Erythroblast (primary cell): ENCODE measurements around the gene ZNF814.

Source experiments
- GATA1 ChIP-seq: IDR thresholded peaks from 2 replicates; pipeline ENCODE4 v1.6.1; 2011; ENCODE audit warnings: low read depth, mild to moderate bottlenecking, control low read depth, low read length, moderate library complexity
- POLR2A ChIP-seq: IDR thresholded peaks from 2 replicates; pipeline ENCODE4 v1.6.1; 2011; ENCODE audit warnings: mild to moderate bottlenecking, low read length

GRCh38 chr19:57814505-57815246 lies 74.2 kb downstream of the ZNF814 start, which contains the start of gene ZNF552:
- TF ChIP-seq POLR2A (peak; percentile 88), GATA1 (no peak)
